ENCODE measurements around the gene PRUNE2. TPM values are rescaled to one million over a fixed set of nuclear protein-coding genes. Genes with fewer than 3 reads are reported as not detected.

The PRUNE2 gene
- polyA plus RNA-seq, 1 of the 3 experiments (the other 2 are of a cell fraction) = 13.0 TPM

DNA sequence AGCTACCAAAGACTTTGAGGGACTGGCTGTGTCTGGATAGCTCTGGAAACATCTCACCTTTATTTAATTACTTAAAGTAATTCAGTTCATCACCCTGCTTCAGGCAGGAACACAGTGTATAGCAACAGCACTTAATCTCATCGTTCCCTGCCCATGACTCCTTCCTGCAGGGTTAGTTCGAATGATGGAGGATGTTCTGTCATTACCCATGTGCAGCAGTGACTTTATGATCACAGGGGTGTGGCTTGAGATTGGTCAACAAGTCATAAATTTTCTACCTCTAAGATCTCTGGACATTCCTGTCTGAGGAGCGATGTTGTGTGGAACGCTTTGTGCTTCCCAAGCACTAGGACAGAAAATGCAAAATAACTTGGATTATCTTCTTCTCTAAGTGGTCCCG, 37.1 kb upstream of the PRUNE2 start:
- TF ChIP-seq, protein P1, sequence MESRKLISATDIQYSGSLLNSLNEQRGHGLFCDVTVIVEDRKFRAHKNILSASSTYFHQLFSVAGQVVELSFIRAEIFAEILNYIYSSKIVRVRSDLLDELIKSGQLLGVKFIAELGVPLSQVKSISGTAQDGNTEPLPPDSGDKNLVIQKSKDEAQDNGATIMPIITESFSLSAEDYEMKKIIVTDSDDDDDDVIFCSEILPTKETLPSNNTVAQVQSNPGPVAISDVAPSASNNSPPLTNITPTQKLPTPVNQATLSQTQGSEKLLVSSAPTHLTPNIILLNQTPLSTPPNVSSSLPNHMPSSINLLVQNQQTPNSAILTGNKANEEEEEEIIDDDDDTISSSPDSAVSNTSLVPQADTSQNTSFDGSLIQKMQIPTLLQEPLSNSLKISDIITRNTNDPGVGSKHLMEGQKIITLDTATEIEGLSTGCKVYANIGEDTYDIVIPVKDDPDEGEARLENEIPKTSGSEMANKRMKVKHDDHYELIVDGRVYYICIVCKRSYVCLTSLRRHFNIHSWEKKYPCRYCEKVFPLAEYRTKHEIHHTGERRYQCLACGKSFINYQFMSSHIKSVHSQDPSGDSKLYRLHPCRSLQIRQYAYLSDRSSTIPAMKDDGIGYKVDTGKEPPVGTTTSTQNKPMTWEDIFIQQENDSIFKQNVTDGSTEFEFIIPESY (IDR thresholded peaks at IDR 0.05; ENCODE audit: borderline replicate concordance, low read depth) = no peak
- TF ChIP-seq PBX3 (IDR thresholded peaks at IDR 0.05) (no peak), RAD21 (IDR thresholded peaks at IDR 0.05; ENCODE audit: low read length) (no peak), FOSL2 (IDR thresholded peaks at IDR 0.05; ENCODE audit: borderline replicate concordance, low read depth) (no peak), USF2 (IDR thresholded peaks at IDR 0.05; ENCODE audit: borderline replicate concordance, low read depth, low read length) (no peak), SIN3A (IDR thresholded peaks at IDR 0.05; ENCODE audit: borderline replicate concordance, low read depth, low read length) (no peak), CHD2 (IDR thresholded peaks at IDR 0.05; ENCODE audit: low read length, partially characterized antibody) (no peak), NRF1 (IDR thresholded peaks at IDR 0.05; ENCODE audit: low read depth, low read length) (no peak), TEAD4 (IDR thresholded peaks at IDR 0.05; ENCODE audit: borderline replicate concordance, insufficient read depth) (no peak), RFX5 (IDR thresholded peaks at IDR 0.05; ENCODE audit: low read length) (no peak)
- TF ChIP-seq, protein P2, sequence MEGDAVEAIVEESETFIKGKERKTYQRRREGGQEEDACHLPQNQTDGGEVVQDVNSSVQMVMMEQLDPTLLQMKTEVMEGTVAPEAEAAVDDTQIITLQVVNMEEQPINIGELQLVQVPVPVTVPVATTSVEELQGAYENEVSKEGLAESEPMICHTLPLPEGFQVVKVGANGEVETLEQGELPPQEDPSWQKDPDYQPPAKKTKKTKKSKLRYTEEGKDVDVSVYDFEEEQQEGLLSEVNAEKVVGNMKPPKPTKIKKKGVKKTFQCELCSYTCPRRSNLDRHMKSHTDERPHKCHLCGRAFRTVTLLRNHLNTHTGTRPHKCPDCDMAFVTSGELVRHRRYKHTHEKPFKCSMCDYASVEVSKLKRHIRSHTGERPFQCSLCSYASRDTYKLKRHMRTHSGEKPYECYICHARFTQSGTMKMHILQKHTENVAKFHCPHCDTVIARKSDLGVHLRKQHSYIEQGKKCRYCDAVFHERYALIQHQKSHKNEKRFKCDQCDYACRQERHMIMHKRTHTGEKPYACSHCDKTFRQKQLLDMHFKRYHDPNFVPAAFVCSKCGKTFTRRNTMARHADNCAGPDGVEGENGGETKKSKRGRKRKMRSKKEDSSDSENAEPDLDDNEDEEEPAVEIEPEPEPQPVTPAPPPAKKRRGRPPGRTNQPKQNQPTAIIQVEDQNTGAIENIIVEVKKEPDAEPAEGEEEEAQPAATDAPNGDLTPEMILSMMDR (IDR thresholded peaks at IDR 0.05) = no peak
- Histone ChIP-seq H3K27me3 (ENCODE audit: insufficient read depth) (peaks cover 26% of the 10 kb centered on the region; the same call in 1 of the 2 replicates), H2AFZ (ENCODE audit: low read depth) (no peak overlapping the region), H4K20me1 (ENCODE audit: insufficient read depth) (no peaks in the 10 kb centered on the region), H3K4me3 (ENCODE audit: low read depth in 2 of 2, low read length in 1 of 2) (no peak overlapping the region), H3K36me3 (replicated peaks in 1 of 2; ENCODE audit: control insufficient read depth in 1 of 2, insufficient read depth in 2 of 2, low read length in 1 of 2) (no peaks in the 10 kb centered on the region), H3K9me3 (no peaks in the 10 kb centered on the region), H3F3A (replicated peaks; ENCODE audit: insufficient read depth) (no peaks in the 10 kb centered on the region), H3K4me2 (no peak overlapping the region), H3K9ac (no peak overlapping the region), H3K4me1 (ENCODE audit: control insufficient read depth in 1 of 2, insufficient read depth in 2 of 2, low read depth in 1 of 2, low read length in 1 of 2) (no peaks in the 10 kb centered on the region), H3K9me2 (no peaks in the 10 kb centered on the region), H3K27ac (ENCODE audit: low read depth in 2 of 2, low read length in 1 of 2) (no peak overlapping the region), H3K79me2 (ENCODE audit: insufficient read depth) (no peaks in the 10 kb centered on the region)
- no peak for DNase-seq
- POLR2A ChIA-PET = no interaction called here
- 10% methylated on average over 5 of the region's 5 CpGs for WGBS (ENCODE audit: low lambda C conversion rate)
- CTCF ChIA-PET = no interaction called here

DNA sequence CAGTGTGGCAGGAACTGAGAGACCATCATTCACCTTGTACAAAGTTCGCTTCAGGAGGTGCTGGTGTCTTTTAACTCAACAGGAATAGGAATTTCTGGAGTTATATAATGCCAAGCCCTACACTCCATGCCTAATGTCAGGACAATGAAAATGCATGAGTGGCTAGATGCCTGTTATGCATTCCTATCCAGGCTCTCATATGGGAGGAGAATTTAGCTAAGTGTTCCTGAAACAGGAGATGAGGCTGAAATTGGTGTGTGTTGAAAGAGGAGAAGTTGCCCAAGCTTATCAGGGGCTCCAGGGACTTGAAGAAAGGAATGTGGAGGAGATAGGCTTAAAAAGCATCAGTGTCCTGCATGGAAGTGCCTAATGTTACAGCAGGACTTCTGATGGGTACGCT, 26.8 kb upstream of the PRUNE2 start:
- H3F3A ChIP-seq (replicated peaks; ENCODE audit: insufficient read depth) = peaks cover 11% of the 10 kb centered on the region
- H3K4me3 ChIP-seq (ENCODE audit: low read depth in 2 of 2, low read length in 1 of 2) = no peak overlapping the region
- TF ChIP-seq NRF1 (IDR thresholded peaks at IDR 0.05; ENCODE audit: low read depth, low read length) = no peak
- TF ChIP-seq, protein P2 (IDR thresholded peaks at IDR 0.05) = no peak
- no peak for TF ChIP-seq FOXJ3 (CRISPR knock-in tag; IDR thresholded peaks at IDR 0.05)
- TF ChIP-seq RCOR1 (IDR thresholded peaks at IDR 0.05; ENCODE audit: low read length) = no peak
- no peak for TF ChIP-seq PBX3 (IDR thresholded peaks at IDR 0.05)
- no peak for TF ChIP-seq YY1 (IDR thresholded peaks at IDR 0.05; ENCODE audit: low read depth)
- no peak for TF ChIP-seq EZH2phosphoT487 (IDR thresholded peaks at IDR 0.05; ENCODE audit: borderline replicate concordance, low read depth)
- TF ChIP-seq TCF12 (IDR thresholded peaks at IDR 0.05) = no peak
- no peak for TF ChIP-seq TEAD4 (IDR thresholded peaks at IDR 0.05; ENCODE audit: borderline replicate concordance, insufficient read depth)
- TF ChIP-seq SIN3A (IDR thresholded peaks at IDR 0.05; ENCODE audit: borderline replicate concordance, low read depth, low read length) = no peak
- 0 out of 4 replicates have a peak, but pooled peaks cover 0 to 8% of the 10 kb centered on the region in 2 experiments for H3K4me1 ChIP-seq (ENCODE audit: control insufficient read depth in 1 of 2, insufficient read depth in 2 of 2, low read depth in 1 of 2, low read length in 1 of 2)
- H4K20me1 ChIP-seq (ENCODE audit: insufficient read depth) = no peaks in the 10 kb centered on the region
- H3K9me3 ChIP-seq = no peaks in the 10 kb centered on the region
- CTCF ChIA-PET = no interaction called here
- no peak for DNase-seq
- H3K27ac ChIP-seq (ENCODE audit: low read depth in 2 of 2, low read length in 1 of 2) = no peak overlapping the region
- 0% methylated on average over 2 of the region's 2 CpGs for WGBS (ENCODE audit: low lambda C conversion rate)
- no peak overlapping the region for H3K9ac ChIP-seq
- no peak overlapping the region for H2AFZ ChIP-seq (ENCODE audit: low read depth)
- no peaks in the 10 kb centered on the region for H3K36me3 ChIP-seq (replicated peaks in 1 of 2; ENCODE audit: control insufficient read depth in 1 of 2, insufficient read depth in 2 of 2, low read length in 1 of 2)
- POLR2A ChIA-PET = no interaction called here
- no peaks in the 10 kb centered on the region for H3K79me2 ChIP-seq (ENCODE audit: insufficient read depth)
- no peak overlapping the region for H3K4me2 ChIP-seq
- no peaks in the 10 kb centered on the region for H3K27me3 ChIP-seq (ENCODE audit: insufficient read depth)
- no peaks in the 10 kb centered on the region for H3K9me2 ChIP-seq
